ENCODE results near the gene MED27.

Gene MED27

DNA sequence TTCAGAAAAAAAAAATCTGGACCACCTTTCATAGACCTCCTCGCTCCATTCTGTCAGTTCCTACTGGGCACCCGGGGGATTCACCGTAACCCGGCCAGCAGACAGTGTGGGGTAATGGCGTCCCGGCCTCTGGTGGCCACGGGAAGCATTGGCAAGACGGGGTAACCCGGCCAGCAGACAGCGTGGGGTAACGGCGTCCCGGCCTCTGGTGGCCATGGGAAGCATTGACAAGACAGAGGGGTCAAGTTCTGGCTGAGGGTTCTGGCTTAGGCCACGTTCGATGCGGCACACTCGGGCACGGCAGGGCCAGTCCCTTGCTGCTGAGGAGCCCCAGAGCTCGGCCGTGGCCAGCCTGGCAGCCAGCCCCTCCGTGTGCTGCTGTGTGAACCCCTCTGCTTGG, 223.6 kb downstream of the MED27 start:
- no peak overlapping the region for H3K27ac ChIP-seq (replicated peaks)
- no peak for DNase-seq (ENCODE audit: low read depth in 1 of 2, low spot score in 1 of 2)
- no peak overlapping the region for H3K4me3 ChIP-seq (replicated peaks; ENCODE audit: insufficient read depth, low read length)
- TF ChIP-seq POLR2AphosphoS5 (IDR thresholded peaks at IDR 0.05; ENCODE audit: low read depth), result no peak
- no peak for TF ChIP-seq SPI1 (IDR thresholded peaks at IDR 0.05; ENCODE audit: borderline replicate concordance, low read depth)
- no peak for TF ChIP-seq REST (IDR thresholded peaks at IDR 0.05; ENCODE audit: insufficient replicate concordance, low read depth)
- no peak for TF ChIP-seq GABPA (IDR thresholded peaks at IDR 0.05; ENCODE audit: low read depth)
- no peak for TF ChIP-seq CTCF (IDR thresholded peaks at IDR 0.05; ENCODE audit: insufficient read depth, low read length)
- no peaks in the 10 kb centered on the region for H3K27me3 ChIP-seq (ENCODE audit: insufficient read depth, poor library complexity, severe bottlenecking)

DNA sequence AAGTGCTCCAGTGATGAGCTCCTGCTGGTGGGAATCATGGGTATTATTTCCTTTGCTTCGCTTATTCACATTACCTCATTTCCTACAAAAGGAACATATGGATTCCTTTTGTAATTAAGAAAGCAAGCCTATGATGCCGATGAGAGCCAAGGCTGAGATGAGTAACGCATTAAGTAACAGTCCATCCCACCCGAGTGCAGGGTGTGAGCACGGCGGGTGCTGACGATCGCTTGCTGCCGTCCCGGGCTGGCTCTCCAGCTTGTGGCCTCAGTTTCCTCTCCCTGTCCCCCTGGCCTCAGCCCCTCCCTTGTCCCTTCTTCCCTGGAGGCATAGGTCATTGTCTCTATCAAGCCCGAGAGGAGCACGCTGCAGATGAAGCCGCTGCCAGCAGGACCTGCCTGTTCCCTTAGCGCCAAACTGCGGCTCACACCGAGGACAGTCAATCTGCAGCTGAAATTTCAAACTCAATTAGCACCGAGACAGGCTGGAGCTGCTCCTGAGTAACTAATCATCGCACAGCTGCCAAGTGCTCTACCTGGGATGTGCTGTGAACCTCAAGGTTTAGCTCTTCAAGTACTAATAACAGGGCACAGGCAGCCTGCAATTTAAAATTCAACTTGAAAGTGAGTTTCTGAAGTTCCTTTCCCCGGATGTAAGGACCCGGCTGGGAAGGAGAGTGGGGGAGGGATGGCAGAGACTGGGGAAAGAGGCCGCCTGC, 224.6 kb downstream of the MED27 start:
- no peak for TF ChIP-seq GABPA (IDR thresholded peaks at IDR 0.05; ENCODE audit: low read depth)
- Histone ChIP-seq H3K4me3 (replicated peaks; ENCODE audit: insufficient read depth, low read length) (no peak overlapping the region), H3K27ac (replicated peaks) (no peak overlapping the region), H3K27me3 (ENCODE audit: insufficient read depth, poor library complexity, severe bottlenecking) (no peaks in the 10 kb centered on the region)
- DNase-seq (ENCODE audit: low read depth in 1 of 2, low spot score in 1 of 2), result no peak

DNA sequence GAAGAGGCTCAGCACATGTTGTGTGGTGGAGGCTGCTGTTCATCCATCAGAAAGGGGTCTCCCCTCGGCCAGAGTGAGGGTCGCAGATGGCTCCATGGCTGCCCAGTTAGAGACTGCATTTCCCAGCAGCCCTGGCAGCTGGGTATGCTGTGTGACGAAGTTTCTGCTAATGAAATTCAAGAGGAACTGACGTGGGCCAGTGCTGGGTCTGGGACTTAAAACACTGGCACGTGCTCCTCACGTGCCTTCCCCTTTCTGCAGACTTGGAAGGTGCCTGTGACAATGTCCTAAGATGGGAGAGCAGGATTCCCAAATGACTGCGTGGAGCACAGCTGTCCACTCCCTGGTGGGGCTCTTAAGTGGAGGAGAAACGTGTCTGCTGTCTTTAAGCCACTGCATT, 225.3 kb downstream of the MED27 start:
- Histone ChIP-seq H3K4me3 (replicated peaks; ENCODE audit: insufficient read depth, low read length) (no peak overlapping the region), H3K27me3 (ENCODE audit: insufficient read depth, poor library complexity, severe bottlenecking) (no peaks in the 10 kb centered on the region), H3K27ac (replicated peaks) (no peak overlapping the region)
- DNase-seq (ENCODE audit: low read depth in 1 of 2, low spot score in 1 of 2), result peak; percentile 13 to 56
- TF ChIP-seq POLR2AphosphoS5 (IDR thresholded peaks at IDR 0.05; ENCODE audit: low read depth) (no peak), CTCF (IDR thresholded peaks at IDR 0.05; ENCODE audit: insufficient read depth, low read length) (no peak), REST (IDR thresholded peaks at IDR 0.05; ENCODE audit: insufficient replicate concordance, low read depth) (no peak), GABPA (IDR thresholded peaks at IDR 0.05; ENCODE audit: low read depth) (no peak), SPI1 (IDR thresholded peaks at IDR 0.05; ENCODE audit: borderline replicate concordance, low read depth) (peak; percentile 33; the same call in 1 of the 2 replicates)

DNA sequence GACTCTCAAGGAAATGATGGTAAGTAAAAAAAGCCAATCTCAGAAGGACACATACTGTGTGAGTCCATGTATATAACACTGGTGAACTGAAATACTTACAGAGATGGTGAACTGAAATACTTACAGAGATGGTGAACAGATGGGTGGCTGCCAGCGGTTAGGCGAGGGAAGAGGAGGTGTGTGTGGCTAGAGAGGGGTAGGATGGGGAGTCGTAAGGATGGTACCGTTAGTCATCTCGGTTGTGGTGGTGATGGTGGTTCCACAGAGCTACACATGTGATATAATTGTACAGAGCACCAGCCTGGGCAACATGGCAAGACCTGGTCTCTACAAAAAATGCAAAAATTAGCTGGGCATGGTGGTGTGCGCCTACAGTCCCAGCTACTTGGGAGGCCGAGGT, 226.2 kb downstream of the MED27 start:
- H3K4me3 ChIP-seq (replicated peaks; ENCODE audit: insufficient read depth, low read length), result no peak overlapping the region
- TF ChIP-seq REST (IDR thresholded peaks at IDR 0.05; ENCODE audit: insufficient replicate concordance, low read depth), result no peak
- TF ChIP-seq CTCF (IDR thresholded peaks at IDR 0.05; ENCODE audit: insufficient read depth, low read length), result no peak
- no peak for TF ChIP-seq GABPA (IDR thresholded peaks at IDR 0.05; ENCODE audit: low read depth)
- TF ChIP-seq SPI1 (IDR thresholded peaks at IDR 0.05; ENCODE audit: borderline replicate concordance, low read depth), result no peak
- TF ChIP-seq POLR2AphosphoS5 (IDR thresholded peaks at IDR 0.05; ENCODE audit: low read depth), result no peak
- H3K27ac ChIP-seq (replicated peaks), result no peak overlapping the region
- DNase-seq (ENCODE audit: low read depth in 1 of 2, low spot score in 1 of 2), result no peak
- no peaks in the 10 kb centered on the region for H3K27me3 ChIP-seq (ENCODE audit: insufficient read depth, poor library complexity, severe bottlenecking)

Data from HL-60 (cell line).